HG02642 (cell line): Measurements from ENCODE around the gene GPC3.

ENCODE experiments used
- ATAC-seq: cut with Tn5 transposase; IDR thresholded peaks from one replicate; pipeline ENCODE4 v1.9.1; 2021; ENCODE audit warnings: mild to moderate bottlenecking; ENCODE audit not compliant: unreplicated experiment, poor library complexity

GPC3 gene

DNA sequence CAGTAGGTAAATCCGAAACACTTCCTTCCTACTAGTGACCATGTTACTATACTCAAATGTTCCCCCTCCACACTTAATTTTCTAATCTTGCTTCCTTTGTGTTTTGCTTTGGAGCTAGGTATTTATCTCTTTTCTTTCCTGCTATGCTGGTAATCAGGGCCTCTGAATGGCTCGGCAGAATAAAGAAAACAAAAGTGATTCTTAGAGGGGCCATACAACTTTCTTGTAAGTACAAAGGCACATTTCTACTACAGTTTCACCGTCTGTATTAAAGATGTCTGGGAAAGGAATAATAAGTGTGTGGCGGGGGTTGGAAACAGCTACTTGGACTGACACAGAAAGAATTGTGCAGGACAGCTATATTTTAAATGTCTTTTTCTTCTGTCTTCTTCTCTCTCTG, 50.3 kb downstream of the GPC3 start:
- ATAC-seq = no peak

DNA sequence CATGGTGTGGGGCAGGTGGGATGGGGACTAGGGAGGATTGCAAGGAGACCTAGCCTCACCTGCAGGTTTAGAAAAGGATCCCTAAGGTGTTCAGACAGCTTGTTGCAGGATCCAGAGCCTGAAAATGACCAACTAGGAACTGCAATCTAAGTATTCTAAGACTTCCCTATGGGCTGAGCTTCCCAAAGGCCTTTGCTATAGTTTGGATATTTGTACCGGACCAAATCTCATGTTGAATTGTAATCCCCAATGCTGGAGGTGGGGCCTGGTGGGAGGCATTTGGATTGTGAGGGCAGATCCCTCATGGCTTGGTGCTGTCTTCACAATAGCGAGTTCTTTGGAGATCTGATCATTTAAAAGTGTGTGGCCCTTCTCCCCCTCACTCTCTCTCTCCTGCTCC, 52.1 kb downstream of the GPC3 start:
- no peak for ATAC-seq

DNA sequence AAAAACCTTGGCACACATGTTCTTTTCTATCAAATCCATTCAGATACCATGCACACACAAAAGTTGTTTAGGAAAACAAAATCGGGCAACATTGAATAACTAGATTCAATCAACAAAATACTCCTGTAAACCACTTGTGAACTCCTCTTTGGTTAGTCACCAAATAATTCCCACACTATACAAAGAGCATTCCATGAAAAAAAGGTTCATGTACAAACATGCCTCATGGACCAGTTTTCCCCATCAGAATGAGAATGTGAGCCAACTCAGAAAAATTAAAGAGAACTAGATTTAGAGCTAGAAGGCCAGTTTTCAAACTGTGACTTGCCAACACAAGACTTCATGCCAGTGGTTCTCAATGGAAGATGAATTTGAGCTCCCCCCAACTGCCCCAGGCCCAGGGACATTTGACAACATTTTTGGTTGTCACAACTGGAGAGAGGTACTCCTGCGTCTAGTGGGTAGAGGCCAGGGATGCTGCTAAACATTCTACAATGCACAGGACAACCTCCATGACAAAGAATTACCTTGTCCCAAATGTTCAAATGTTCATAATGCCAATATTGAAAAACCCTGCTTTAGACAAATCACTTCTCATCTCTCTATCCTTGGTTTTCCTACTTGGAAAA, 55.4 kb downstream of the GPC3 start:
- ATAC-seq = no peak

DNA sequence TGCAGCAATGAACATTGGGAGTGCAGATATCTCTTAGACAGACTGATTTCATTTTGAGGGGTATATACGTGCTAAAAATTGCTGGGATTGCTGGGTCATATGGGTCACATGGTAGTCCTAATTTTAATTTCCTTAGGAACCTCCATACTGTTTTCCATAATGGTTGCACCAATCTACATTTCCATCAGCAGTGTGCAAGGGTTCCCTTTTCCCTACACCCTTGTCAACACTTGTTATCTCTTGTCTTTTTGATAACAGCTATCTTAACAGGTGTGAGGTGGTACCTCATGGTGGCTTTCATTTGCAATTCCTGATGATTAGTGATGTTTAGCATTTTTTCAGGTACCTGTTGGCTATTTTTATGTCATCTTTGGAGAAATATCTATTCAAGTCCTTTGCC, 57.0 kb downstream of the GPC3 start:
- ATAC-seq = no peak

DNA sequence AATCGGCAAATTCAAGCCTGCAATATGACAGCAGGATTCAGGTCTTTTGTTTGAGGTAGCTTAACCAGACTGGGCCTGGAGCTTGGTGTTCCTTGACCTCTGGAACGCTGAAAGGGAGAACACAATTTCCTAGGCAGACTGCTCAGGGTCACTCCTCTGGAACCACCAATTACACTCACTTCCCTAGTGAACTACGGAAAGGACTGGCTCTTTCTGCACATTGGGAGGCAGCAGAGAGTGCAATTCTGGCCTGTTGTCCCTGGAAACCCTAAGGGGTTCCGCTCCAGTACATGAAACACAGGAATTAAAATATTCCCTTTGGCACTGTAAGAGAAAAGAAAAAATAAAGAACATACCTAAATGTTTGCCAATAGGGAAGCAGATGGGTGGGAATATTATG, 58.6 kb downstream of the GPC3 start:
- ATAC-seq = no peak

DNA sequence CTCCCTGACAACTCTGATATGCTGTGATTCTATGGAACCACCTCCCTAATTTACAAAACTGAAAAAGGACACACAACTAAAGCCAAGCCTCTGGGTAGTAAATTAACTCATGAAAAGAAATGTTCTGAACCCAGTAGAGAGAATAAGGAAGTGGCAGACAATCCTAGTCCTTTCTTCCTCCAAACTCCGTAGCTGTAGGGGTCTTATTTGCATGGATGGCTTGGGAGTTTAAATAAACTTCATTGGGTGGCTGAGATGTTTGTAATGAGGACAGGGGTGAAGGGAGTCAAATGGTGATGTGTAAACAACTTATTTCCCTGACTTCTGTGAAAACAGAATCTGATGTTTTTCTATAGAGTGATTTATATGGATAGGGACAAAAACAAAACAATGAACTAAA, 59.3 kb downstream of the GPC3 start:
- ATAC-seq = no peak

DNA sequence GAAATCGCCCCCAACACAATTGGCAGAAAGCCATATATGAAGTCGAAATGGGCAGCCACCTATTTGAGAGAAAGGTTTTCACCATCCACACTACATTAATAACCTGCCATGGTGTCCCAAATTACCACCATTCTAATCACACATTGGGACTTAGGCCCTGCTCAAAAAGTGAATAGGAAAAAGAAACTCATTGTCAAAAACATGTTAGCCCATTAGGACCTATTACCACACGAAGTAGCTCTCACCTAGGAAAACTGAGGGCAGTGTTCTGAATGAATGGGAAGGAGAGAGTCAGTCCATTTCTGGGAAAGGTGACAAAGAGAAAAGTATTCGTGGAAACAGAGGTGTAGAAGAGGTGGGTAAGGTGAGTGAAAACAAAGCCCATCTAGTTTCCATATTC, 60.8 kb downstream of the GPC3 start:
- ATAC-seq = no peak

DNA sequence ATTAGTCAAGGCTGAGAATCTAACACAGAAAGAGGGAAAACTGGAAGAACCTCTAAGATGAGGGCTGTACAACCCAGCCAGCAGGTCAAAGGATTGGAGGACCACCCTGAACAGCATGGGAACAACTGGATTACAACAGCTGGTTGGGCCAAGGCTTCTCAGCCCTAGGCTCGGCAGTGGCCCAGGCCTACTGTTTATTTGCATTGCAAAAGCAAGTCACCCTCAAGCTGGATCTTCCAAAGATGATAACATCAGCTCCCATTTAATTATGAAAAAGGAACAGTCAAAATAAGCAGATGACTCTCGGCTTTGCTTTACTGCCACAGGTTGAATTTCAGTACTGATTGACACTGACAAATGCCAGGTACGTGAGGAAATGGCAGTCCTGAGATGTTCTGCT, 61.8 kb downstream of the GPC3 start:
- no peak for ATAC-seq

DNA sequence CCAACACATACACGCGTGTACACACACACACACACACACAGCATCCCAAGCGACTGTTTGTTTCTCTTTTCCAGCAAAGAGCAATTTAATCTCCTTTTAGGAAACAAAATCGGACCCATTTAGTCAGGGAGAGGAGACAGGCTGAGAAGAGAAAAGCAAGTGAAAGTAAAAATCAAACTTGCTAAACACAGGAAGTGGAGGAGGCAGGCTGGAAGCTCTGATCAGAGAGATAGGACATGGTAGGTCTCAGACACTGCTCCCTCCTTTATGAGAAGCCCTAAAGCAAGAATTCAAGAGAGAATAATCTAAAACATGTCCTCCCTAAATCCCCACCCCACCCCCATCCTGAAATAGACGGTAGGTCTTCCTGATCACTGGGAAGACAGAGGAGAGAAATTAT, 62.3 kb downstream of the GPC3 start:
- no peak for ATAC-seq

DNA sequence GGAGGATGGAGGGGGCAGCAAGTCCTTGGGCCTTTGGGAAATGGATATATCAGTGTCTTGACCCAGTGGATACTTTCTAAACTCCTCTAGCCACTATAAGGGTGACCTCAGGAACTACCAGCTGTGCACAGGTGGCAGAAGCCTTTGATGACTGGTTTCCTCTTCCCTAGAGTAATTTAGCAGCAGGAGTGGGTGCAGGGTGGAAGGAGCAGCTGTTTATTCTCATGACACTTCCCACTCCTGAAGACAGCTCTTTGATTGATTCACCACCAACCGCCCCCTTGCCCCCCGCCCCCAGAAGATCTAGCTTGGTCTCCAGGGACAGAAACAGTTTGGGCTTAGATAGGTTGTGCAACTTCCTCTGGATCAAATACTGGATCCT, 63.0 kb downstream of the GPC3 start:
- ATAC-seq = no peak

DNA sequence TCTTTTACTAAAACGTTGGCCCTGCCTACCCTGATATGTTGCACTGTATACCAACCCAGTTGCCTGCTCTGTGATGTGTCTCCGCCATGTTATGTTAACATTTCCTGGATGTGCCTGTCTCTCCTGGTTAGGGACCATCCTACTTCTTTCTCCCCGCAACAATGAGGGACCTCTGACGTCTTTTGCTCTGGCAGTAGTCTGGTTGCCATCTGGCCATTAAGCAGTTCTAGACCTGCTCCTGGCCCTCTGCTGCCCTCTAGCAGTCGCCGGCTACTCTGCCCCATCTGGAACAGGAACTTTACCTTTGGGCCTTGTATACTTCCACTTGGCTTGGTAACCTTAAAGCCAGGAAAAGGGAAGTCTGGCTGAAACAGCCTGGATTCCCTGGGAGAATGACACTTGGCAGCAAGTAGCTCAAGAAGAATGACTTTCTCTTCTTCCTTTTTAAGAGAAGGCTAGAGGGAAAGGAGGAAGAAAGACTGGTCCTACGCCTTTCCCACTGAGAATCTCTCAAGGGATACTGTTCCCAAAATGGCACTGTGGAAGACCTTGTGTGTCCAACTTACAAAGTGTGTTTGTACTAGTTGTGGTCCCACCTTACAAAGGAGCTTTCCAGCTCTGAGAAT, 63.5 kb downstream of the GPC3 start:
- peak; percentile 75 for ATAC-seq

DNA sequence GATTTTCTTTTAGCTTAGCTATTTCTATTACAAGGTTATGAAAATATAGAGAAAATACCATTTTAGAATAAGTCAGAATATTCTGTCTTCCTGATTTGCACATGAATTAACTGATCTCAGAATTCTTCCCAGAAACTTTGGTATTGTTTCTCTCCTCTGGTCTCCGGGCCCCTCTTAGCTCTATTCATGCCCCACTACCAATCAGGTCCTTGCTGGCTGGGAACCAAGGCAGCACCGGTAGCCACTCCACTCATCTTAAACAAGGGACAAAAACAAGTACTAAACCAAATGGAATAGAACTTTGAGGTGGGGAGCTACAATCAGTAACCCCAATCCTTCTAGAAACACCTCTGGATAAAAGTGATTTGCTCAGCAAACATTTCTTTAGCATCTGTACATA, 64.3 kb downstream of the GPC3 start:
- no peak for ATAC-seq

DNA sequence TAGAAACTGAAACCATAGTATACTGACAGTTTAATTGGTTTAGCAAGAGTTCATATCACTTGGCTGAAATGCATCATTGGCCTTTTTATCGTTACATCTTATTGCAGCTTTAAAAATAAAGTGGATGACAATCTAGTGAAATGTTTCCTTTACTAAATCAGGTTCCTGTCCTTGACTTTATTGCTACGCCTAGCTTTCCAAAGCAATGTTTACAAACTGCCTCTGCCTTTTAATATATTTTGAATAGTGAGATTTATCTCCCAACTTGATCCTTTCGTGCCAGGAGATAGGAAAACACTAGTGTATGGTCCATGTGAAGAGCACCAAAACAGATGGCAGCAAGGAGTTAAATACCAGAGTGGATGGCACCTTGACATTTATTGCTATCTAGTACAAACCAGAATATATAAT, 67.0 kb downstream of the GPC3 start:
- ATAC-seq = no peak

DNA sequence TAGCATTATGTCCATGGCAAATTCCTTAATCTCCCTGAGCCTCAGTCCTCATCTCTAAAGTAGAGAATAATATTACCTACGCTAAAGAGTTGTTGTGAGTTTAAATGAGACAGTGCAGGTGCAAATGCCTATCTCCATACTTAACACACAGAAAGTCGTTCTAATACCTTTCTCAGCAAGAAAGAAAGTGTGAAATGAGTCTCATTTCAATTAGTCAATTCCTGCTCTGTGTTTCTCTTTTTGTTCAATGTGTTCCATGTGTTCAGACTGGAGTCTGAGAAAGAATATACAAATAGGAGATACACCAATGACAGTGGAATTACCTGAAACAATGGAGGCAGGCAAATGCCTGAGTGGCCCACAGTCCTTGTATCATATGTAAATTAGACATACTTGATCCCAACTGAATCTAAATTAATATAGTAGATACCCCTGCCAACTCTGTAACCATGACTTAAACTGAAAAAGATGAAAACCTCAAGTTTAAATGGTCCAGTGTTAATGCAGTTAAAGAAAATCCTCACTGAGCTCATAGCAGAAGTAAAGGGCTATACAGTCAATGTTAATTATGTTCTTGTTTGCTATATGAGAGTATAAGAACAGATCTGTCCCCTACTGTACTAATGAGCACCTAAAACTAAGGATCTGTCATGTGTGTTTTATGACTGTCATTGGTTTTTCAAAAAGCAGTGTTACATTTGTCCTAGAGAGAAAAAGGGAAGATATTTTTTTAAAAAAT, 68.2 kb downstream of the GPC3 start:
- no peak for ATAC-seq

DNA sequence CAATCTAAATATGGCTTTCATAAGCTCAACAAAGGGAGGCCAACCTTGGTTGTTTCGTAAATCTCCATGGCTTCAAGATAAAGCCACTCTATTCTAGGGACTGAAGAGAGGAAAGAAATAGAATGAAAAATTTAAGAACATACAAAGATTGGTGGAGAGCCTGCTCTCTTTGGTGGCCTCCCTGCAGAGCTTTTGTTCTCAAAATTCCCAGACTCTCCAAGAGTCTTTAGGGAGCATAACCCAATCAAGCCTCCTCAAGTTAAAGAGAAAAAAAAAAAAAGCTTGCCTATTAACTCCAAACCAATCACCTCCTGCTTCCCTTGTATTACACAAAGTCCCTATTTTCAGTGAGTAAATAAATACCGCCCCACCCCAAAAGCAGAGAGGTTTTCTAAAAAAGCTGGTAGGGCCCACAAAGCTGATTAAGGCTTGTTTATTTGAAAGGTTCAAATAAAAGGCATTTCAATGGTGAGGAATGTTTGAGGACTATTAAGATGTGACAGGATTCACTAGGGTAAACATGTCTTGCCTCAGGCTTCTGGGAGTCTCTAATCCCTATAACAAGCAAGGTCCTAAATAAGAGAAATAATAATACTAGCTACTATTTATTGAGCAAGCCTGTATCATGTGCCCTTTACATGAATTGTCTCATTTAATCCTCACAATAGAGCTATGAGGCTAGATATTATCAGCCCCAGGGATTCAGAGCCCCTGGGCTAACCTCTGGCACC, 71.6 kb downstream of the GPC3 start:
- ATAC-seq = no peak

DNA sequence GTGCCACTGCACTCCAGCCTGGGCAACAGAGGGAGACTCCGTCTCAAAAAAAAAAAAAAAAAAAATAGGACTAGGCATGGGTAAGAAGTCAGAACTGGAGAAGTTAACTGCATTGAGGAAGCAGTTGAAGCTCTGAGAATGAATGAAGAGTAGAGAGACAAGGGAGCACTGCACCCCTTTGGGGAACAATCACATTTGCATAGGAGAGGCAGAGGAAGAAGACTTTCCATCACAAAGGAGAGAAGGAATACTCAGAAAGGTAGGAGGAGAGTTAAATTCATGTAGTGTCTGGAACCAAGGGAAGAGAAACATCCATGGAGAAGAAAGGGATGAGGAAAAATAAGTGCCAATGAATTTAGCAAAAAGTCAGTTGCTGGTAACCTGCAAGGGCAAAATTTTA, 72.4 kb downstream of the GPC3 start:
- no peak for ATAC-seq

DNA sequence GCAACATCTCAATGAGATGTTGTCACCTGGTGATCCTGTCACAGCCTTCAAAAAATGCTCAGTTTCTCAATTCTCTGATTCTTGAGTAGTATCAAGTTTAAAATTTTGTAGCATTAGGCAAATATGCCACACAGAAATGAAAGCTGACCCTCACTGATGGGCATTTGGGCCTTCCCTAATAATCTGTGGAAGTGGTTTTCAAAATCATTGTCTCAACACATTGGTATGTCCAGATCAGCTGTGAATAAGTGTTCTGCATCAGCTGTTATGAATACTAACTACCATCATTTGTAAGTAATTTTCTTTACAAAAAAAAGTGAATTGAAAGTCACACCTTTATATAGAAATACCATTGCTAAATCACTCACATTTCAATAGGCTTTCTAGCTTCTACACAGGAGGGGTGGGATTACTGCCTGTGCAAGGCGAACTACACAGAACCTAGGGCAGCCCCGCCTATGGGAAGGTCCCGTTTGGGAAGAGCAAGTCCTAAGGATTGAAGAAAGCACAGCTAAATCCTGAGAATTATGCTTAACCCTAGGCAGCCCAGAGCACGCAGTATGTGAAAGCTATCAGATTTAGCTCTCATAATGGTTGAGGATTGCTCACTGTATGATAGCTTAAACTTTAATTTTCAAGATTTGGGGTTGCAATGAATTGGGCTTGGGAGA, 73.4 kb downstream of the GPC3 start:
- ATAC-seq = no peak

DNA sequence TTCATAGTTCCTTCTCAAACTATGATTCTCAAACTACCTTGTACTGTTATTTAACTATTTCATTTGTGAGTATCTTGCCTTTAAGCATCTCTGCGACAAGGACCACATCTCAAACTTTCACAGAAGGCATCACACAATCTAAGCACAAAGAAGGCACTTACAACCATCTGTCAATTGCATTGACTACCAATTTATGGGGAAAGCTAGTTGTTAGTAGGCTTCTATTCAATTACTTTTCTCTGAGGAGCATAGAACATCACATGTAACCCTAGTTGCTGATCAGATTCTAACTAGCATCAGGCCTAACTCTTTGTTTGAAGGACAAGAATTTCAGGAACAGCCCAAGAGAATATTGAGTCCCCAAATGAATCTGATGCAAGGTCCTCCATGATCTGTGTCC, 74.9 kb downstream of the GPC3 start:
- ATAC-seq = no peak

DNA sequence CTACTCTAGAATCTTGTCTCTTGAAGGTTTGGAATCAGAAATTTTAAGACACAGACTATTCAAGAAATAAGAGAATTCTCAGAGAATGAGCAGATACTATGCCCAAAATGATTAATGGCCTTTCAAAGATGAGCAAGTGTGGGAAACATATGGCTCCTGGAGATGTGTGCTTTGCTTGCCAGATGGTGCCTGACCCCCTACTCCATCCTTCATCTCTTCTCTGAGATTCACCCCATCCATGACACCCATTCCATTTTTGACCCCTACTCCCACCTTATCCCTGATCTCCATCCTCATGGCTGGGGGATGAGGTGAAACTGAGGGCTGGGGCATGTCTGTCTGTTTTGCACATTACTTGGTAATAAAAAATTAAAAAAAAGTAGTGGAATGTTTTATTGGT, 75.5 kb downstream of the GPC3 start:
- no peak for ATAC-seq

DNA sequence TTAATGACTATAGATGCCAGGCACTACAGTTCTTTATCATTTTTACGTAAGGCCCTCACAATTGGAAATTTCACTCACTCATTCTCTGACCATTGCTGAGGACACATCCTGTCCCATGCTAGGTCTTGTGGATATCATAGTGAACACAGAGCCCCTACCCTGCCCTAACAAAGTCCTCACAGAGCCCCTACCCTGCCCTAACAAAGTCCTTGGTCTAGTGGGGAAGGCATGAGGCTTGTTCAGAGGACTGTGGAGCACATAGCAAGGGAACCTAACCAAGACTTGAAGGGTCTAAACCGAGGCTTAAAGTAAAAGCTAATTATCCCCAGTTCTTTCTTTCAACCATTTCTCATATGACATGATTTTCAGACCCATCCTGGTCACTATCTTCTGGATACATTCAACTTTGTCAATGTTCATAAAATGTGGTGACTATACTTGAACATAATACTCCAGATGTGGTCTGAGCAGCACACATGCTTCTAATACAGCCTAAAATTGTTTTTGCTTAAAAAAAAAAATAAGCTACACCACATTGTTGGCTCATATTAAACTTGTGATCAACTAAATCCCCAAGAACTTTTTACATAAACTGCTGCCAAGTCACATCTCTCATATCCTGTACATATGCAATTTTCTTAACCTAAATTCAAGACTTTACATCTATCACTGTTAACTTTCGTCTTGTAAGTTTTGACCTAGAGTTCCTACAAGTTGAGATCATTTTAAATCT, 77.0 kb downstream of the GPC3 start:
- ATAC-seq = no peak
